ENCODE results near the gene CEACAM5.

CEACAM5 gene

DNA sequence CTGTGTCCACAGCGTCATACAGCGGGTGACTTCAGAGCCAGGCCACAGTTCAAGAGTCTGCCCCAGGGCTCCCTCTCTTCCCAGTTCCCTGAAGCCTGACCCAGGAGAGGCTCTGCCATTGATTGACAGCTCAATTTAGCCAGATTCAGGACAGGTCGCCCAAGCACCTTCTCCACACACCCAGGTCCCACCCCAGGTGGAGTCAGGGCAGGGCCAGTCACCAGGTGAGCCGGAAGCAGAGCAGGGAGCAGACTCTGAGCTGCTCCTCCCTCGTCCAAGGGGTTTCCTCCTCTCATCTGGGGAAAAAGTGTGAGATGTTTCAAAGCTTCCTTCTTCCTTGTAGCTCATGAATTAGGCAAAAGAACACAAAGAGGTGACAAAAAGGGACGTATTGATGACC lies 26.0 kb upstream of the CEACAM5 start:
- ATAC-seq (ENCODE audit: low read depth), result no peak
- H3K4me1 ChIP-seq (ENCODE audit: insufficient read depth, poor library complexity, severe bottlenecking), result no peaks in the 10 kb centered on the region
- peaks cover 2% of the 10 kb centered on the region for H3K9me3 ChIP-seq (ENCODE audit: severe bottlenecking)
- no peak overlapping the region for H3K27ac ChIP-seq (ENCODE audit: poor library complexity, severe bottlenecking)
- H3K4me3 ChIP-seq (ENCODE audit: severe bottlenecking), result no peak overlapping the region
- TF ChIP-seq, protein P1, sequence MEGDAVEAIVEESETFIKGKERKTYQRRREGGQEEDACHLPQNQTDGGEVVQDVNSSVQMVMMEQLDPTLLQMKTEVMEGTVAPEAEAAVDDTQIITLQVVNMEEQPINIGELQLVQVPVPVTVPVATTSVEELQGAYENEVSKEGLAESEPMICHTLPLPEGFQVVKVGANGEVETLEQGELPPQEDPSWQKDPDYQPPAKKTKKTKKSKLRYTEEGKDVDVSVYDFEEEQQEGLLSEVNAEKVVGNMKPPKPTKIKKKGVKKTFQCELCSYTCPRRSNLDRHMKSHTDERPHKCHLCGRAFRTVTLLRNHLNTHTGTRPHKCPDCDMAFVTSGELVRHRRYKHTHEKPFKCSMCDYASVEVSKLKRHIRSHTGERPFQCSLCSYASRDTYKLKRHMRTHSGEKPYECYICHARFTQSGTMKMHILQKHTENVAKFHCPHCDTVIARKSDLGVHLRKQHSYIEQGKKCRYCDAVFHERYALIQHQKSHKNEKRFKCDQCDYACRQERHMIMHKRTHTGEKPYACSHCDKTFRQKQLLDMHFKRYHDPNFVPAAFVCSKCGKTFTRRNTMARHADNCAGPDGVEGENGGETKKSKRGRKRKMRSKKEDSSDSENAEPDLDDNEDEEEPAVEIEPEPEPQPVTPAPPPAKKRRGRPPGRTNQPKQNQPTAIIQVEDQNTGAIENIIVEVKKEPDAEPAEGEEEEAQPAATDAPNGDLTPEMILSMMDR (IDR thresholded peaks at IDR 0.05; ENCODE audit: poor library complexity, severe bottlenecking), result no peak
- H3K27me3 ChIP-seq (ENCODE audit: insufficient read depth, poor library complexity, severe bottlenecking), result peaks cover 14% of the 10 kb centered on the region
- no peaks in the 10 kb centered on the region for H3K36me3 ChIP-seq (ENCODE audit: low read depth)
- no peak for DNase-seq (ENCODE audit: low spot score)

GRCh38 chr19:41687419-41687818 lies 21.0 kb upstream of the CEACAM5 start:
- H3K27me3 ChIP-seq (ENCODE audit: insufficient read depth, poor library complexity, severe bottlenecking), result peaks cover under 1% of the 10 kb centered on the region
- H3K4me1 ChIP-seq (ENCODE audit: insufficient read depth, poor library complexity, severe bottlenecking), result no peaks in the 10 kb centered on the region
- ATAC-seq (ENCODE audit: low read depth) (no peak), DNase-seq (ENCODE audit: low spot score) (no peak)
- H3K9me3 ChIP-seq (ENCODE audit: severe bottlenecking), result peaks cover 3% of the 10 kb centered on the region
- TF ChIP-seq, protein P1 (IDR thresholded peaks at IDR 0.05; ENCODE audit: poor library complexity, severe bottlenecking), result no peak
- H3K27ac ChIP-seq (ENCODE audit: poor library complexity, severe bottlenecking), result no peak overlapping the region
- no peaks in the 10 kb centered on the region for H3K36me3 ChIP-seq (ENCODE audit: low read depth)
- H3K4me3 ChIP-seq (ENCODE audit: severe bottlenecking), result no peak overlapping the region

DNA sequence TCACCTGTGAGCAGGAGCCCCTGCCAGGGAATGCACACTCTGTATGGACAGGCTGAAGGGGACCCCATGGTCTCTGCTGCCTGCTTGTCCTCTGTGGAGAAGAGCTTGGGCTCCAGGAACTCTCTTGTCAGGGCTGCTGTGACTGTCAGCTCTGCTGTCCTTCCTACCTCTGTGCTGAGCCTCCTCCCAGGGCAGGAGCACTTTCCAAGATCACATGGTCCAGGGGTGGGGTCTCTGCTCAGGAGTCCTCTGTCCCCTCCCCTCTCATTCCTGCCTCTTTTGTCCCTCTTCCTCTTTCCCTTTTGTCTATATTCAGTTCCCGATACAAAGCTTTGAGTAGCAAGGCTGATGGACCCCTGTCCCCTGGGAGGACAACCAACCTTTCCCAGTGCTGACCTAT lies 20.3 kb upstream of the CEACAM5 start, which contains the start of gene CEACAM7:
Gene CEACAM7 (minus strand): TSS at position 173 of the 400 bp plus-strand sequence. CDS start 105 bp downstream, at position 68.
- TF ChIP-seq, protein P1 (IDR thresholded peaks at IDR 0.05; ENCODE audit: poor library complexity, severe bottlenecking), result no peak

DNA sequence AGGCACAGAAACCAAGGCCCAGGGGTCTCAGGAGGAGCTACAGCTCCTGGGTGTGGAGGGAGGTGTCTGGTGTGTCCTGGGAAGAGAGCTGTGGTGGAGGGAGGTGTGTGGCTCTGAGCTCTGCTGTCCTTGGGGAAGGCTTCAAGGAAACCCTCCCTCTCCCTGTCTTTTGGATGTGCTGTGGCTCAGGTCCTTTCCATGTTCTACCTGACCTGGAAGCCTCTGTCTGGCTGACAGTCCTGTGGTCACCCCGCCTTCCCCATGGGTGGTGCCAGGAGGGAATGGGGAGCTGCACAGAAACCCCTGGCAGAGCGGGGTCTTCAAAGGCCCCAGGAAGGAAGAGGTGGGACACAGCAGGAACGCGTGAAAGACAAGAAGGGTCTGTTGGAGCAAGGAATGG lies 19.7 kb upstream of the CEACAM5 start:
- no peaks in the 10 kb centered on the region for H3K36me3 ChIP-seq (ENCODE audit: low read depth)
- H3K27me3 ChIP-seq (ENCODE audit: insufficient read depth, poor library complexity, severe bottlenecking), result no peaks in the 10 kb centered on the region
- ATAC-seq (ENCODE audit: low read depth) (no peak), DNase-seq (ENCODE audit: low spot score) (no peak)
- no peak overlapping the region for H3K27ac ChIP-seq (ENCODE audit: poor library complexity, severe bottlenecking)
- TF ChIP-seq, protein P1 (IDR thresholded peaks at IDR 0.05; ENCODE audit: poor library complexity, severe bottlenecking), result no peak
- no peaks in the 10 kb centered on the region for H3K4me1 ChIP-seq (ENCODE audit: insufficient read depth, poor library complexity, severe bottlenecking)
- no peak overlapping the region for H3K4me3 ChIP-seq (ENCODE audit: severe bottlenecking)
- peaks cover 3% of the 10 kb centered on the region for H3K9me3 ChIP-seq (ENCODE audit: severe bottlenecking)

More for the DNA sequence above, 20.3 kb upstream of the CEACAM5 start, which contains the start of gene CEACAM7:
- no peak for ATAC-seq (ENCODE audit: low read depth)
- Histone ChIP-seq H3K36me3 (ENCODE audit: low read depth) (no peaks in the 10 kb centered on the region), H3K4me1 (ENCODE audit: insufficient read depth, poor library complexity, severe bottlenecking) (no peaks in the 10 kb centered on the region), H3K27ac (ENCODE audit: poor library complexity, severe bottlenecking) (no peak within 1 kb of the TSS), H3K4me3 (ENCODE audit: severe bottlenecking) (no peak within 1 kb of the TSS), H3K27me3 (ENCODE audit: insufficient read depth, poor library complexity, severe bottlenecking) (no peaks in the 10 kb centered on the region), H3K9me3 (ENCODE audit: severe bottlenecking) (peaks cover 3% of the 10 kb centered on the region)
- DNase-seq (ENCODE audit: low spot score), result no peak

- no peak for DNase-seq (ENCODE audit: low spot score)
- Histone ChIP-seq H3K27me3 (ENCODE audit: insufficient read depth, poor library complexity, severe bottlenecking) (no peaks in the 10 kb centered on the region), H3K27ac (ENCODE audit: poor library complexity, severe bottlenecking) (no peak overlapping the region), H3K4me1 (ENCODE audit: insufficient read depth, poor library complexity, severe bottlenecking) (no peaks in the 10 kb centered on the region), H3K36me3 (ENCODE audit: low read depth) (no peaks in the 10 kb centered on the region), H3K4me3 (ENCODE audit: severe bottlenecking) (no peak overlapping the region), H3K9me3 (ENCODE audit: severe bottlenecking) (peaks cover 3% of the 10 kb centered on the region)
- TF ChIP-seq, protein P1 (IDR thresholded peaks at IDR 0.05; ENCODE audit: poor library complexity, severe bottlenecking), result no peak
- ATAC-seq (ENCODE audit: low read depth), result no peak
Observed at GRCh38 chr19:41689993-41690800, 18.2 kb upstream of the CEACAM5 start.

All from RWPE2 (cell line).